Epithelial cell of prostate (primary cell): ENCODE data around the gene FANCM.

Source experiments
- DNase-seq: peaks from one replicate; pipeline ENCODE4 v3.0.0-alpha.2; 2011; ENCODE audit warnings: low read depth, low spot score
- H3K27ac ChIP-seq: fragments of 450-650 bp; 2 replicates; pipeline ENCODE4 v1.5.1; 2017; ENCODE audit warnings: mild to moderate bottlenecking

The FANCM gene

DNA sequence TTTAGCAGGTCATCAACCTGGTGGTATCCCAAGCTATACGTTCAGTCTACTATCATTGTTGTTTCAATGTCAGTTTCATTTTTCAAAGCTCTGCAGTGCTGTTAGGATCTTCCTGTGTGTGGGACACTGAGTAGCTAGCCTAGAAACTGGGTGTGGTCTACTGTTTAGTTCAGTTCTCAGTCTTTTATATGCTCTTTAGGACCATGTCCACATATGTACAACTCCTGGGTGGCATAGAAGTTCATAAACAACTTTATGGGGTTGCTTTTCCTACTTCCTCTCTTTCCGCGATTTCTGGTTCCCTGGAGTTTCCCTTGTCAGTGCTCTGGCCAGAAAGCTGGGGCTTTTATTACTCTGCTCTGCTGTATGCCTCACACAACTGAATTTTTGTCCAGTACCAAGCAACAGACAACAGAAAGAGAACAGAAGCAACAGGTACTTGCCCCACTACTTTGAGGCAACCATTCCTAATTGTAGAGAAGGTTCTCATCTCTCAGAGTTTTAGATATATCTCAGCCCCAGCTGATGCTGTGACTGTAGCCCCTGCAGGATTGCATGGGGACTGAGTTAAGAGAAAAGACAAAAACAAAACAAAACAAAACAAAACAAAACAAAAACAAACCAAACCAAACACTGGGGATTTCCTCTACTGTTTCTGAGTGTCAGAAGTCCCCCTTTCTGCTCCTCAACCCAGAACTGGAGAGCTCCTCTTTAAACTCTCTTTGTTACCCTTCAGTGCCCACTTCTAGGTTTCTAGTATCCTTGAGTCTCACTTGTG is 86.9 kb downstream of the FANCM start:
- no peak overlapping the region for H3K27ac ChIP-seq

DNA sequence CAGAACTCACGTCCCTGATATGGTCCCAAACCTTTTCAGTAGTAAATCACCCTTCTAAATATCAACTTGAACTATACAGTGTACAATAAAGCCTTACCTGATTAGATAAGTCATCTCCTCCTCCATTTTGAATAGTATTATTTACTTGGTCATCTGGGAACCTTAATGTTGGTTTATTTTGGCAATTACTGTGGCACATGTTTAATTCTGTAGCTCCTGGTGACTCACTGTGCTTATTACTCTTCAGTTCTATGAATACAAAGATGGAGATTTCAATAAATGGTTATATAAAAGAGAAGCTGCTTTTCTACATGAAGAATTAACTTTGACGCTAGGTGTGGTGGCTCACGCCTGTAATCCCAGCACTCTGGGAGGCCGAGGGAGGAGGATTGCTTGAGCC is 91.8 kb downstream of the FANCM start:
- DNase-seq, result no peak
- no peak overlapping the region for H3K27ac ChIP-seq

More for the DNA sequence above, 86.9 kb downstream of the FANCM start:
- no peak for DNase-seq

DNA sequence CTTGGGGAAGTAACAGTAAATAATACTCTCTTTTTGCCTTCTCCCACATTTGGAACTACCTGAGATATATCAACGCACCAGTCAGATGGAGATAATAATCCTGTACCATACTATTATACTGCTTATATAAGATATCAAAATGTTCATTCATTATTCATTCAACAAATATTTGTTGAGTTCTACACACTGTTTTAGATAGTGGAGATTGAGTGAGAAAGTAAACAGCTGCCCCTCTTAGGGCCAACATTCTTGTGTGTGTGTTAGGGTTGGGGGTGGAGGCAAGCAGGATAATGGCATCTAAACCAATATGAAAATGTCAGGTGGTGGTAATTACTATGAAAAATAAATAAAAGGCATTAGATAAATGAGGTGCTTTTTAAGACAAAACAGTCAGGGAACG is 103.3 kb downstream of the FANCM start:
- DNase-seq, result no peak
- no peak overlapping the region for H3K27ac ChIP-seq

DNA sequence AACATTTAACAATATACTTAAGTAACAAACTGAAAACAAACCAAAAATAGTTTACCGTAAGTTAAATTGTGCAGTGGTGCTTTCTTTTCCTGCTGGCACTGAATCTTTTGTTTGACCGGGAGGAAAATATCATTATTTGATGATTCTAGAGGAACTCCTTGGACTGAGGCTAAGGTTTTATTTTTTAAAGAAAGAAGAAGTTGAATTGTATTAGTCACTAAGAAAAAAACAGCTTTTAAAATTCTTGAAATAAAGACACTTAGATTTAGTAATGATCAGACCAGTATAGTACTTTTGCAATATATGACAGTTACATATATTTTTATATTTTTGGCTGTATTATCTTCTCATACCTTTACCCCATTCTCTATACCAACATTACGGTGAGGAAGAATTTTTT is 107.0 kb downstream of the FANCM start:
- DNase-seq, result no peak
- H3K27ac ChIP-seq, result no peak overlapping the region

DNA sequence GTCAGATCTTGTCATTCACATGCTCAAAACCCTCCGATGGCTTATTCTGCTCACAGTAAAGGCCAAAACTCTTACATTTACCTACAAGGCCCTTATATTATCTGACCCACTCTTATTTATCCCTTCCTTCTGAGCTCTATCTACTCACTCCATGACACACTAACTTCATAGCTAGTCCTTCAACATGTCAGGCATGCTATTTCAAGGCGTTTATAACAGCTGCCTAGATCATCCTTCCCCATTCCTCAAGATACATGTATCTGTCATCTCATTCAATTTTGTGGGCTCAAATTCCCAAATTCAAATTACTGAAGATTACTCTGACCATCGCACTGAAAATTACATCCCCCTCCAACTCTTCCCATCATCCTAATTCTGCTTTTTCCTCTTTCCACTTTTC is 110.4 kb downstream of the FANCM start:
- DNase-seq, result no peak
- no peak overlapping the region for H3K27ac ChIP-seq

DNA sequence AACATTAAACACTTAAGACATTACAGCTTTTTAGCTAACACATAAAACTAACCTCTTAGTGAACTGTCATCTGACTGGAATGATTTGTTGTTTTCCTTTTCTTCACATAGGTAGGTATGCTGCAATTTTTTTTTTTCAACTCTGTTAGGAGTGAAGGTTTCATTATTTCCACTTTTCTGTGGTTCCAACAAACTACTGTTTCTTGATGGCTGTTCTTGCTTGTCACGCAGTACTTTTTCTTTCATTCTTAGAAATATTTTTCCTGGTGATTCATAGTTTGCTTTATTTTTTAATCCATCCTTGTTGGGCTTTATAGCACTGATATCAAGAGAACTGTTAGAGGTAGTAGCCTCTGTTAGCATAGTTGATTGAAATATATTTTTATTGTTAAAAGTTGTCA is 111.0 kb downstream of the FANCM start:
- DNase-seq, result no peak
- no peak overlapping the region for H3K27ac ChIP-seq

DNA sequence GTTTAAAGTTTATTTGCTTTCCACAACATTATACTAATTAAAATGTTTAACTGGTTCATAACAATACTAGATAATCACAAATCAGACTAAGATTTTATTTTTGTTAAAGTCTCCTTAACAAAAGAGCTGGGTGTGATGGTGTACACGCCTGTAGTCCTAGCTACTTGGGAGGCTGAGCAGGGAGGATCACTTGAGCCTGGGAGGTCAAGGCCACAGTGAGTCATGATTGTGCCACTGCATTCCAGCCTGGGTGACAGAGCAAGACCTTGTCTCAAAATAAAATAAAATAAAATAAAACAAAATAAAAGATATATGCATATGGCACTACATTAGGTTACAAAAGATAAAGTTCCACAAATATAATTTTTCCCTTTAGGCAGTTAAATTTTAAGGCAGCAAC is 111.7 kb downstream of the FANCM start:
- no peak for DNase-seq

DNA sequence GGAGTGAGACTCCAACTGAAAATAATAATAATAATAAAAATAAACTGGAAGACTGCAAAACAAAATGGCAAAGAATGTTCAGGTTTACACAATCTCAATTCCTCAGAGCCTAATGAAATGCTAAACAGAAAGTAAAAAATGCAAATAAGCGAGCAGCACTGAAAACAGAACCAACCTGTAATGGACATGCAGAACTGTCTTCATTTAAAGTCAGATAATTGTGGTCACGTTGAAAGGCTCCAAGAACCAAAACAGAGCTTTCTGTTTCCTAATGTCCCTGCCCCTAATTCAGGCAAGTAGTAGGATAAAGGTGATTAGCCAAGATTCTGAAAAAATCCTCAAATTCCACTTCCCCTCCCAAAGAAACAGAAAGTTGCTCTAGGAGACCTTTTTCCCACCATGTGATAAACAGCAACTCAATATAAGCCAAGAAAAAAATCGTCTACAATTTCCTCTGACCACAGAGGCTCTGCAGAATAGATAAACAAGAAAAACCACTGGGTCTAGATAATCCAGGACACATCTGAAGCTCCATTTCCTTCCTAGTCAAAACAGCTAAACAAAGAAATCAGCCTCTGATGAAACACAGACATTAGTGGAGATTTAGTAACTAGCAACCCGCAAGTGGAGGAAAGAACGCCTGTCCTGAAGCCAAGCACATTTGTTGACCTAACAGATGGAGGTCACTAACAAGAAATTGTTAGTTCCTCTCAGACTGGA is 114.3 kb downstream of the FANCM start:
- DNase-seq, result no peak

More for the DNA sequence above, 111.7 kb downstream of the FANCM start:
- no peak overlapping the region for H3K27ac ChIP-seq

More for the DNA sequence above, 114.3 kb downstream of the FANCM start:
- no peak overlapping the region for H3K27ac ChIP-seq
